GM23248 (cell line): Measurements from ENCODE around the gene LRP1-AS. TPM values are rescaled to one million over a fixed set of nuclear protein-coding genes. Genes with fewer than 3 reads are reported as not detected.

ENCODE experiments used
- DNase-seq: peaks from one replicate; pipeline ENCODE4 v3.0.0-alpha.2; 2015
- H2AFZ ChIP-seq: fragments of 200-600 bp; sonication (generic); 2 replicates; pipeline ENCODE4 v1.6.1; 2016; ENCODE audit warnings: antibody characterized with exemption
- H3F3A ChIP-seq: fragments of 200-600 bp; sonication (generic); 2 replicates; pipeline ENCODE4 v1.6.1; 2016; ENCODE audit warnings: mild to moderate bottlenecking, antibody characterized with exemption, mixed run types; ENCODE audit not compliant: insufficient read depth
- H3K27ac ChIP-seq: fragments of 200-600 bp; sonication (generic); 2 replicates; pipeline ENCODE4 v1.5.1; 2016; ENCODE audit warnings: mild to moderate bottlenecking
- H3K27me3 ChIP-seq: fragments of 200-600 bp; sonication (generic); replicated peaks from 2 replicates; pipeline ENCODE4 v1.6.1; 2016; ENCODE audit warnings: mild to moderate bottlenecking; ENCODE audit not compliant: insufficient read depth
- H3K36me3 ChIP-seq: fragments of 200-600 bp; sonication (generic); 2 replicates; pipeline ENCODE4 v1.6.1; 2016; ENCODE audit warnings: low read depth, mild to moderate bottlenecking
- H3K4me1 ChIP-seq: fragments of 200-600 bp; sonication (generic); 2 replicates; pipeline ENCODE4 v1.6.1; 2016; ENCODE audit warnings: mild to moderate bottlenecking; ENCODE audit not compliant: insufficient read depth
- H3K4me2 ChIP-seq: fragments of 200-600 bp; sonication (generic); one replicate; pipeline ENCODE4 v1.6.1; 2016; ENCODE audit warnings: mild to moderate bottlenecking; ENCODE audit not compliant: unreplicated experiment
- H3K4me3 ChIP-seq: fragments of 200-600 bp; sonication (generic); 2 replicates; pipeline ENCODE4 v1.5.1; 2016; ENCODE audit warnings: mild to moderate bottlenecking
- H3K79me2 ChIP-seq: fragments of 200-600 bp; sonication (generic); 2 replicates; pipeline ENCODE4 v1.6.1; 2016; ENCODE audit warnings: mild to moderate bottlenecking; ENCODE audit not compliant: insufficient read depth
- H3K9ac ChIP-seq: fragments of 200-600 bp; sonication (generic); 2 replicates; pipeline ENCODE4 v1.6.1; 2016; ENCODE audit warnings: mild to moderate bottlenecking
- H3K9me2 ChIP-seq: fragments of 200-600 bp; sonication (generic); 2 replicates; pipeline ENCODE4 v1.6.1; 2016; ENCODE audit warnings: mixed run types, mild to moderate bottlenecking, moderate library complexity; ENCODE audit not compliant: insufficient read depth
- H3K9me3 ChIP-seq: fragments of 200-600 bp; sonication (generic); one replicate; pipeline ENCODE4 v1.6.1; 2017; ENCODE audit warnings: low read depth
- H4K20me1 ChIP-seq: fragments of 200-600 bp; sonication (generic); 2 replicates; pipeline ENCODE4 v1.6.0; 2016; ENCODE audit not compliant: insufficient read depth
- EZH2 ChIP-seq: fragments of 200-600 bp; sonication (generic); IDR thresholded peaks from 2 replicates; pipeline ENCODE4 v1.6.1; 2018; ENCODE audit warnings: antibody characterized with exemption, mild to moderate bottlenecking; ENCODE audit not compliant: insufficient read depth, poor library complexity, severe bottlenecking
- EZH2phosphoT487 ChIP-seq: fragments of 200-600 bp; sonication (generic); IDR thresholded peaks from 2 replicates; pipeline ENCODE4 v1.6.1; 2018; ENCODE audit warnings: antibody characterized with exemption, moderate library complexity, mild to moderate bottlenecking, low read depth; ENCODE audit not compliant: insufficient read depth
- WGBS, 2 experiments: methylation state at CpG; one replicate each; pipeline ENCODE4 v1.1.6; 2015 to 2017; ENCODE audit warnings: low lambda C conversion rate in 2 of 2, low coverage in 1 of 2; ENCODE audit errors: missing lambda C conversion rate in 2 of 2; 5-methylcytosine and 5-hydroxymethylcytosine counted together
- in situ Hi-C: fragments of 300-500 bp; cut with MboI; formaldehyde crosslinking; loops from 2 replicates; pipeline ENCODE4 v1.15.0; 2020
- polyA plus RNA-seq: library from polyadenylated mRNA; unstranded; fragments of >200 nt; fragmentation: Nextera tagmentation; extraction: Ambion mirVana; gene quantifications from 2 replicates; pipeline ENCODE4 v1.2.1, GENCODE V29; 2016
- total RNA-seq: library from RNA; depleted of rRNA; stranded (reverse); fragments of >200 nt; shearing (Covaris generic); gene quantifications from 2 replicates; pipeline ENCODE4 v1.2.3, GENCODE V29; 2014

LRP1-AS gene
- total and polyA plus RNA-seq, 2 experiments from 2014 or later = 0.60 TPM; not detected in 1

DNA sequence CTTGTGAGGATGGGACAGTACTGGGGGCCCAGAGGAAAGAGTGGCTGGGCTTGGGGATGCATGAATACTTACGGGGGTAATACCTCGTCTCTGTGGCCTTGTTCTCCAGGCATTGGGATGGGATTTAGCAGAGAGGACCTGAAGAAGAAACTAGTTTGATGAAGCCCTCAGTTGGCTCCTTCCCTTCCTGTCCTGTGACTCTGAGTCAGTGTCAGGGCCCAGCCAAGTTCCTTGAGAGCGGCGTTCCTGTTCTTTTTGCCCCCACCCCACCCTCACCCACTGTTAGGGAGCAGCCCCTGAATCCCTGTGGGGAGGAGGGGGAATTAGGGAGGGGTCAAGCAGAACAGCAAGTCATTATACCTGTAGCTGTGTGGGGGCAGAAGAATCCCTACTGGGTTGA lies 5.2 kb upstream of the LRP1-AS start:
- TF ChIP-seq EZH2 = no peak
- TF ChIP-seq EZH2phosphoT487 = no peak
- Histone ChIP-seq H3K27ac (peak overlapping the region; percentile 98), H3K4me1 (peaks cover 61% of the 10 kb centered on the region), H4K20me1 (no peaks in the 10 kb centered on the region), H3K36me3 (peaks cover 47% of the 10 kb centered on the region), H3K9me2 (no peaks in the 10 kb centered on the region), H3K9me3 (no peaks in the 10 kb centered on the region), H3K27me3 (no peaks in the 10 kb centered on the region), H3F3A (peaks cover 86% of the 10 kb centered on the region), H3K9ac (peak overlapping the region; percentile 81), H3K4me3 (peak overlapping the region; percentile 37; the same call in 1 of the 2 replicates), H3K4me2 (peak overlapping the region; percentile 65), H2AFZ (no peak overlapping the region), H3K79me2 (peaks cover 77% of the 10 kb centered on the region)
- peak; percentile 80 for DNase-seq
- 7 to 16% methylated on average over 4 of the region's 4 CpGs for WGBS, 2 experiments
- in situ Hi-C loops = no loop called here

- Histone ChIP-seq H3K4me1 (peaks cover 67% of the 10 kb centered on the region), H4K20me1 (no peaks in the 10 kb centered on the region), H3K9me3 (no peaks in the 10 kb centered on the region), H3K27me3 (no peaks in the 10 kb centered on the region), H3K4me3 (peak overlapping the region; percentile 37), H3K4me2 (peak overlapping the region; percentile 65), H3K9me2 (no peaks in the 10 kb centered on the region), H3K27ac (peak overlapping the region; percentile 98), H3F3A (peaks cover 83% of the 10 kb centered on the region), H2AFZ (no peak overlapping the region), H3K36me3 (peaks cover 41% of the 10 kb centered on the region), H3K79me2 (peaks cover 77% of the 10 kb centered on the region), H3K9ac (peak overlapping the region; percentile 81)
- DNase-seq = peak; percentile 91
- 5 to 6% methylated on average over 17 of the region's 17 CpGs for WGBS, 2 experiments
- TF ChIP-seq EZH2 = no peak
- TF ChIP-seq EZH2phosphoT487 = no peak
- in situ Hi-C loops = no loop called here
Measured at GRCh38 chr12:57151741-57152630, 4.6 kb upstream of the LRP1-AS start.

- TF ChIP-seq EZH2 (no peak), EZH2phosphoT487 (no peak)
- Histone ChIP-seq H3K27ac (peak overlapping the region; percentile 98), H3K9ac (peak overlapping the region; percentile 81; the same call in 1 of the 2 replicates), H3F3A (peaks cover 95% of the 10 kb centered on the region), H2AFZ (no peak overlapping the region), H3K79me2 (peaks cover 77% of the 10 kb centered on the region), H3K4me2 (peak overlapping the region; percentile 65), H3K9me2 (no peaks in the 10 kb centered on the region), H4K20me1 (no peaks in the 10 kb centered on the region), H3K27me3 (no peaks in the 10 kb centered on the region), H3K4me1 (peaks cover 82% of the 10 kb centered on the region), H3K4me3 (no peak overlapping the region), H3K9me3 (no peaks in the 10 kb centered on the region), H3K36me3 (peaks cover 49% of the 10 kb centered on the region)
- in situ Hi-C loops = no loop called here
- 88 to 89% methylated on average over 6 of the region's 6 CpGs for WGBS, 2 experiments
- DNase-seq = no peak
Measured at GRCh38 chr12:57150400-57151000, 3.1 kb upstream of the LRP1-AS start.

DNA sequence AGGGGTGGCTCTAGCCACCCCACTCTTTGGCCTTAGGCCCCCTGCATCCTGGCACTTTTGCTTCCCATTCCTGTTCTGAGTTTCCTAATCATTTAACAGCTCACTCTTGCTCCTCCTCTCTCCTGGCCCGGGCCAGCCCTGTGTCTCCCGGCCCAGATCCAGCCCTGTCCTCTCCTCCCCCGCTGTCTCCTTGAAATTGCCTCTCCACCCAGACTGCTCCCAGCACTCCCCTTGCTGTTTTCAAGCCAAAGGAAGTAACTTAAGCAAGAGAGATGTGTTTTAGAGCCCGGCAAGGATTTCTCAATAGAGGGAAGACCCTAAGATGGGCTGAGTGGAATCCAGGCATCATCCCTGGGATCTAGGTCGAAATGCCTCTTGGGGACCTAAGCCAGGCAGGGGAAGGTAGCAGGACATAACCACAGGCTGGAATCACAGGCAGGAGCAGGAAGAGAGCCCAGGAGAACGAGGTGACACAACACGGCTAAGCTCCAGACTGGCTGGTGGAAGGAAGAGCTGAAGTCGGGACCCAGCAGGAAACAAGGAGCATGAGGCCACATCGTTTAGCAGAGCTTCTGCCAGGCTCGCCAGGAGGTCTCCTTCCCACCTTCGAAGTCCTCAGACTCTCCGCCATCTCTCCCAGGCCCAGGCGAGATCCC lies 2.0 kb upstream of the LRP1-AS start:
- no peaks in the 10 kb centered on the region for H4K20me1 ChIP-seq
- peaks cover 50% of the 10 kb centered on the region for H3K36me3 ChIP-seq
- WGBS, 2 experiments = 25 to 29% methylated on average over 13 of the region's 13 CpGs
- H3K9ac ChIP-seq = peak overlapping the region; percentile 76
- peaks cover 86% of the 10 kb centered on the region for H3K4me1 ChIP-seq
- H2AFZ ChIP-seq = no peak overlapping the region
- H3F3A ChIP-seq = peaks cover 95% of the 10 kb centered on the region
- H3K9me3 ChIP-seq = no peaks in the 10 kb centered on the region
- 0 out of 2 replicates have a peak overlapping the region, but pooled peaks have one; percentile 9 for H3K4me3 ChIP-seq
- in situ Hi-C loops = no loop called here
- TF ChIP-seq EZH2phosphoT487 (no peak), EZH2 (no peak)
- DNase-seq = peak; percentile 93
- peaks cover 77% of the 10 kb centered on the region for H3K79me2 ChIP-seq
- H3K27me3 ChIP-seq = no peaks in the 10 kb centered on the region
- peak overlapping the region; percentile 66 for H3K4me2 ChIP-seq
- no peaks in the 10 kb centered on the region for H3K9me2 ChIP-seq
- H3K27ac ChIP-seq = peak overlapping the region; percentile 98
